Stimulated activated naive CD4-positive, alpha-beta T cell treated with Interleukin-2 at 50 U/mL for 16 hours (primary cell): ENCODE results near the gene WWTR1.

ENCODE experiments used
- DNase-seq: peaks from one replicate; lab custom pipeline; 2025; lab: John Stamatoyannopoulos, UW

WWTR1 gene

GRCh38 chr3:149495581-149496125, 162.2 kb downstream of the WWTR1 start:
- no peak for DNase-seq

- DNase-seq: no peak
Observed at GRCh38 chr3:149494759-149495580, 162.9 kb downstream of the WWTR1 start.

- no peak for DNase-seq
Observed at GRCh38 chr3:149494022-149494758, 163.6 kb downstream of the WWTR1 start.

- no peak for DNase-seq
Observed at GRCh38 chr3:149493315-149494021, 164.4 kb downstream of the WWTR1 start.

- no peak for DNase-seq
Observed at GRCh38 chr3:149490260-149490971, 167.4 kb downstream of the WWTR1 start.

- no peak for DNase-seq
Observed at GRCh38 chr3:149489060-149489690, 168.7 kb downstream of the WWTR1 start.

- peak; percentile 6 for DNase-seq
Observed at GRCh38 chr3:149487598-149488197, 170.1 kb downstream of the WWTR1 start.

GRCh38 chr3:149486726-149487125, 171.1 kb downstream of the WWTR1 start:
- DNase-seq: no peak

GRCh38 chr3:149481491-149481890, 176.3 kb downstream of the WWTR1 start:
- no peak for DNase-seq

GRCh38 chr3:149481056-149481455, 176.8 kb downstream of the WWTR1 start:
- no peak for DNase-seq

GRCh38 chr3:149480326-149481017, 177.4 kb downstream of the WWTR1 start:
- no peak for DNase-seq

GRCh38 chr3:149479621-149480325, 178.1 kb downstream of the WWTR1 start:
- no peak for DNase-seq

GRCh38 chr3:149476225-149476624, 181.6 kb downstream of the WWTR1 start:
- no peak for DNase-seq

GRCh38 chr3:149475451-149476060, 182.3 kb downstream of the WWTR1 start:
- DNase-seq: no peak

- no peak for DNase-seq
Observed at GRCh38 chr3:149474250-149474817, 183.5 kb downstream of the WWTR1 start, which contains the start of gene TM4SF4. TSS of gene TM4SF4 (plus strand) at chr3:149474697. CDS start at chr3:149474878, 181 bp downstream.

GRCh38 chr3:149473357-149474249, 184.2 kb downstream of the WWTR1 start:
- no peak for DNase-seq

GRCh38 chr3:149472030-149472797, 185.6 kb downstream of the WWTR1 start:
- DNase-seq: no peak
